Measurements from ENCODE around the gene C3orf20. TPM values are rescaled to one million over a fixed set of nuclear protein-coding genes. Genes with fewer than 3 reads are reported as not detected.

Gene C3orf20
- total RNA-seq (2022; extraction: Qiagen RNA extraction), result 0.02 to 0.05 TPM in 2 of 5 replicates, not detected in the others

DNA sequence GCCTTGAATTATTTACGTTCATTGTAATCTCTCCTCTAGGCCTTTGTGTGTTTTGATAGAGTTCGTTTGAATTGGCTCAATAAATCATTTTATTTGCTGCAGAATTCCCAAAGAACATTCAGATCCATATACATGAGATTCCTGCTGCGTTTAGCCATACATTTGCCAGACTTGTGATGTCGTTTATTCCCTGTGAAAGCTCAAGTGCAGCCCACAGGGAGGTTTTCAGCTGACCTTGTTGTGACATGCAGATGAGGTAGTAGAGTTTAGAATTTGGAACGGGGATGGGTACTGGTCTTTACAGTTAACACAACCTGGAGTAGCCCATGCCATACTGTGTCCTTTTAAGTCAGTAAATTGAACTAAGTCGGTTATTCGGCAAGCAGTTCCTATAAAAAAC lies at the start of gene C3orf20:
Gene C3orf20 (plus strand): TSS at position 301 of the 400 bp plus-strand sequence. CDS start 7,573 bp downstream, outside the sequence.

DNA sequence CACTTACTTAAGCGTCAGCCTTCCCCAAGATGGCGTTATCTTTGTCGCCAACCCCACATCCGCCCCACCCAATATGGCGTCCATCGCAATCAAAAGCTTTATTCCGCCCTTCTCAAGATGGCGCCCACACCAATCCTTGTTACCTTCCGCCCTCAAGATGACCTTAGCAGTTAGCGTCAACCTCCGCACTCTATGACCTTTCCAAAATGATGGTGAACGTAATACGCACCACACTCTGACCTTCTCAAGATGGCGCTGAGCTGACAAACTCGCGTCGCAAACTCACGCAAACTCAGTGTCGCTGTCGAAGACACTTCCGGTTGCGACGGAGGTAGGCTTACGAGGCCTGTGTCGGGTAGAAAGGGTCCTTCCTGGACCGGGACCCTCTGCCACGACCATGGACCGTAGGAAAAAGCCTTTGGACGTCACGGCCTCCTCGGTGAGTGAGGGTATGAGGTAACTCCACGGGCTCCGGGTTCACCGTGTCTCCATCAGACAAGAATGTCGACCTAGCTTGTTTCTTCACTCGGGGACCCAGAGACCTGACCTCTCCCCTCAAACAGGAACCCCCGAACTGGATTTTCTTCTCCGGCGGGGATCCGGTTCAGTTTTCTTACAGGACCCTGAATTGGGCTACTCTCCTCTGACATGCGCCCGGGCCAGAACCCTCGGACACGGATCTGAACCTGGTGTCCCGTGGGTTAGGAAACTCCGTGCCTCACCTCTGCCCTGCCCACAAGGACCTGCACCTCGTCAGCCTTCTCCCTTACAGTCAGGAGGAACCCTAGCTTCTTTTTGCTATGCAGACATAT lies 23.3 kb upstream of the C3orf20 start, which contains the start of gene CCDC174:
Gene CCDC174 (plus strand): TSS at position 323 of the 812 bp plus-strand sequence. CDS start 75 bp downstream, at position 398.

DNA sequence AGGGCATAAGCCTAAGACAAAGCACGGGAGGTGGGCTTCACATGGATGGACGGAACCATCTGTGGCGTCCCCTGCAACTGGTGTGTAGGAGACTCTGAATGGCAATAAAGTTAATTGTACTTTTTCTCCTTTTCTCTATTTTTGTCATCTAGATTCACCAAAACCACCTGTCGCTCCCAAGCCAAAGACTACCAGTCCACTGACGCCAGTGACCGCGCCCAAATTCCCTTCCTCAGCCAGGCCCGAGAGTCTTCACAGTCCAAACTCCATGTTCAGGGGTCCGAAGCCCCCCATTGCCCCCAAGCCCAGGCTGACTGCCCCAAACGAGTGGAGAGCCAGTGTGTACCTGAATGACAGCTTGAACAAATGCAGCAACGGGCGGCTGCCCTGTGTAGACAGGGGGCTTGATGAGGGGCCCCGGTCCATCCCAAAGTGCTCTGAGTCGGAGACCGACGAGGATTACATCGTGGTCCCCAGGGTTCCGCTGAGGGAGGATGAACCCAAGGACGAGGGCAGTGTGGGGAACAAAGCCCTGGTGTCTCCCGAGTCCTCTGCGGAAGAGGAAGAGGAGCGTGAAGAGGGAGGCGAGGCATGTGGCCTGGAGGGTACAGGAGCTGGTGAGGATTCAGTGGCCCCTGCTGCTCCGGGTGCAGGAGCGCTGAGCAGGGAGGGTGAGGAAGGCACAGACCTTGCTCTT lies 144.0 kb downstream of the C3orf20 start, which contains the start of gene FGD5:
Gene FGD5 (plus strand): TSS at position 159 of the 697 bp plus-strand sequence. CDS start 110 bp downstream, at position 269.

Other genes with a start within 250 kb of the C3orf20 start
- gene GRIP2, start 134.8 kb upstream of the C3orf20 start, total RNA-seq (2022; extraction: Qiagen RNA extraction), result 1.1 to 2.2 TPM (median 1.9 TPM) in 5 replicates
- 10.6 to 16.6 TPM (median 11.5 TPM) in 5 replicates for gene CCDC174, start 23.4 kb upstream of the C3orf20 start, total RNA-seq (2022; extraction: Qiagen RNA extraction)
- gene FGD5, start 143.8 kb downstream of the C3orf20 start, total RNA-seq (2022; extraction: Qiagen RNA extraction), result 0.02 to 0.03 TPM (median 0.02 TPM) in 3 of 5 replicates, not detected in the others

All from A549 treated with CORT108297 at 1 μM for 4 hours (cell line).